Hypothalamus (tissue), 51 donors: ENCODE measurements around the gene MAP3K20.
"Not testable (repeated sequence)": the region's sequence is repeated elsewhere in the genome, so short reads cannot be mapped to it uniquely, and the experiment has no call there.

Source experiments
- DNase-seq, 51 donors: peaks; one replicate each; lab custom pipeline; 2025; lab: John Stamatoyannopoulos, UW

The MAP3K20 gene

GRCh38 chr2:173191601-173192000, 116.0 kb downstream of the MAP3K20 start:
- DNase-seq: no peak

- DNase-seq: no peak
Measured at GRCh38 chr2:173192071-173192470, 116.4 kb downstream of the MAP3K20 start.

GRCh38 chr2:173193925-173194324, 118.3 kb downstream of the MAP3K20 start:
- DNase-seq: no peak

GRCh38 chr2:173195100-173195499, 119.5 kb downstream of the MAP3K20 start:
- no peak for DNase-seq

GRCh38 chr2:173196080-173196479, 120.4 kb downstream of the MAP3K20 start:
- DNase-seq: no peak

- no peak for DNase-seq
Measured at GRCh38 chr2:173196638-173197037, 121.0 kb downstream of the MAP3K20 start.

GRCh38 chr2:173198327-173198726, 122.7 kb downstream of the MAP3K20 start:
- DNase-seq: no peak

GRCh38 chr2:173199294-173199693, 123.6 kb downstream of the MAP3K20 start:
- no peak for DNase-seq

- no peak for DNase-seq
Measured at GRCh38 chr2:173202570-173202969, 126.9 kb downstream of the MAP3K20 start.

- DNase-seq: no peak
Measured at GRCh38 chr2:173204316-173204715, 128.7 kb downstream of the MAP3K20 start.

GRCh38 chr2:173205375-173205774, 129.7 kb downstream of the MAP3K20 start:
- DNase-seq: peak in 19 of 51 donors; percentile 13 to 51 (median 32)

- not testable (repeated sequence) for DNase-seq
Measured at GRCh38 chr2:173207124-173207523, 131.5 kb downstream of the MAP3K20 start.

GRCh38 chr2:173210270-173211196, 134.9 kb downstream of the MAP3K20 start:
- DNase-seq: peak in 31 of 51 donors; percentile 6 to 74 (median 36)

- DNase-seq: no peak
Measured at GRCh38 chr2:173213181-173213580, 137.5 kb downstream of the MAP3K20 start.

GRCh38 chr2:173214213-173214612, 138.6 kb downstream of the MAP3K20 start:
- DNase-seq: no peak

GRCh38 chr2:173215316-173215715, 139.7 kb downstream of the MAP3K20 start:
- DNase-seq: no peak

- no peak for DNase-seq
Measured at GRCh38 chr2:173216051-173216450, 140.4 kb downstream of the MAP3K20 start.

GRCh38 chr2:173216668-173217067, 141.0 kb downstream of the MAP3K20 start:
- DNase-seq: no peak

GRCh38 chr2:173217116-173217840, 141.6 kb downstream of the MAP3K20 start:
- DNase-seq: peak in 2 of 51 donors; percentile 7 to 34

- DNase-seq: no peak
Measured at GRCh38 chr2:173218326-173219056, 142.8 kb downstream of the MAP3K20 start.

- DNase-seq: no peak
Measured at GRCh38 chr2:173221132-173221695, 145.6 kb downstream of the MAP3K20 start.
